Measurements from ENCODE around the gene IQSEC2. TPM values are rescaled to one million over a fixed set of nuclear protein-coding genes. Genes with fewer than 3 reads are reported as not detected.

IQSEC2 gene
- total RNA-seq, 1 experiment from 2014 or later, result 48.2 TPM

DNA sequence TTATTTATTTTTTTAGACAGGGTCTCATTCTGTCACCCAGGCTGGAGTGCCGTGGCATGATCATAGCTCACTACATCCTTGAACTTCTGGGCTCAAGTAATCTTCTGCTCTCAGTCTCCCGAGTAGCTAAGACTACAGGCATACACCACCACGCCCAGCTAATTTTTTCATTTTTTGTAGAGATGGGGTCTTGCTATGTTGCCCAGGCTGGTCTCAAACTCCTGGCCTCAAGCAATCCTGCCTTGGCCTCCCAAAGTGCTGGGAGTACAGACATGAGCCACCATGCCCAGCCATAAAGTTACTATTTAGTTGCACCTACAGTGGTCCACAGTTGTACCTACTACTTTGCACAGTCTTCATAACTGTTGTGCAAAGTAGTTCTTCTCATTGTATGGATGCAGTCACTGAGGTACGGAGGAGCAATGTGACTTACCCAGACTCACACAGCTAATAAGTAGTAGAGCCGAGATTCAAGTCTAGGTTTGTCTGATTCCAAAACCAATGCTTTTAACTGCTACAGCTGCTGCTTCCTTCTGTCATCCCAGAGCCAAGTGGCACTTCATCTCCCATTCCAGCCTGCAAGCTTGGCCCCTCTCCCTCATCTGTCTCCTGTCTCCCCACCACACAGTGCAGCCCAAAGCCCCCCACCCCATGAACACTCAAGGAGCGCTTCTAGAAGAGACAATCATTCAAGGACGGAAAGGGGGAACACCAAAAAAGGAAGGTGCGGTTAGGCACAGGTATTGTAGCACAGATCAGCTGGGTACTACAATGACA, 24.0 kb upstream of the IQSEC2 start:
- DNase-seq (ENCODE audit: low spot score), result no peak
- Mint-ChIP-seq H3K36me3 (peaks cover 3% of the 10 kb centered on the region; the same call in 1 of the 2 replicates), H3K4me3 (no peak overlapping the region), H3K27ac (no peak overlapping the region), H3K4me1 (peaks cover 4% of the 10 kb centered on the region), H3K9me3 (no peaks in the 10 kb centered on the region), H3K27me3 (ENCODE audit: low read depth) (no peaks in the 10 kb centered on the region)
- ChIA-PET CTCF (interaction anchor here (1.3 to 1.5 kb wide), 2 partner anchors 11 to 19 kb away, joined by 3 read pairs; no protein-coding TSS in a partner anchor), POLR2A (interaction anchor here (0.7 kb wide), 1 partner anchor 18 kb away, joined by 3 read pairs; no protein-coding TSS in a partner anchor)
- TF ChIP-seq NFATC4 (CRISPR knock-in tag; IDR thresholded peaks at IDR 0.05), result no peak
- no peak for TF ChIP-seq NR3C1 (CRISPR knock-in tag; conservative IDR thresholded peaks at IDR 0.05; ENCODE audit: low read depth)
- no peak for TF ChIP-seq E2F5 (CRISPR knock-in tag; IDR thresholded peaks at IDR 0.05)
- TF ChIP-seq RORB (CRISPR knock-in tag; IDR thresholded peaks at IDR 0.05), result no peak
- TF ChIP-seq SMAD3 (CRISPR knock-in tag; IDR thresholded peaks at IDR 0.05; ENCODE audit: borderline replicate concordance), result no peak
- TF ChIP-seq ATF6 (CRISPR knock-in tag; IDR thresholded peaks at IDR 0.05), result no peak
- TF ChIP-seq ZNF396 (CRISPR knock-in tag; IDR thresholded peaks at IDR 0.05; ENCODE audit: borderline replicate concordance), result no peak
- TF ChIP-seq ZNF416 (CRISPR knock-in tag; IDR thresholded peaks at IDR 0.05), result no peak
- no peak for TF ChIP-seq MXD4 (CRISPR knock-in tag; IDR thresholded peaks at IDR 0.05; ENCODE audit: borderline replicate concordance)
- TF ChIP-seq, protein P1, sequence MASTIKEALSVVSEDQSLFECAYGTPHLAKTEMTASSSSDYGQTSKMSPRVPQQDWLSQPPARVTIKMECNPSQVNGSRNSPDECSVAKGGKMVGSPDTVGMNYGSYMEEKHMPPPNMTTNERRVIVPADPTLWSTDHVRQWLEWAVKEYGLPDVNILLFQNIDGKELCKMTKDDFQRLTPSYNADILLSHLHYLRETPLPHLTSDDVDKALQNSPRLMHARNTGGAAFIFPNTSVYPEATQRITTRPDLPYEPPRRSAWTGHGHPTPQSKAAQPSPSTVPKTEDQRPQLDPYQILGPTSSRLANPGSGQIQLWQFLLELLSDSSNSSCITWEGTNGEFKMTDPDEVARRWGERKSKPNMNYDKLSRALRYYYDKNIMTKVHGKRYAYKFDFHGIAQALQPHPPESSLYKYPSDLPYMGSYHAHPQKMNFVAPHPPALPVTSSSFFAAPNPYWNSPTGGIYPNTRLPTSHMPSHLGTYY (CRISPR knock-in tag; IDR thresholded peaks at IDR 0.05), result no peak
- TF ChIP-seq, protein P2, sequence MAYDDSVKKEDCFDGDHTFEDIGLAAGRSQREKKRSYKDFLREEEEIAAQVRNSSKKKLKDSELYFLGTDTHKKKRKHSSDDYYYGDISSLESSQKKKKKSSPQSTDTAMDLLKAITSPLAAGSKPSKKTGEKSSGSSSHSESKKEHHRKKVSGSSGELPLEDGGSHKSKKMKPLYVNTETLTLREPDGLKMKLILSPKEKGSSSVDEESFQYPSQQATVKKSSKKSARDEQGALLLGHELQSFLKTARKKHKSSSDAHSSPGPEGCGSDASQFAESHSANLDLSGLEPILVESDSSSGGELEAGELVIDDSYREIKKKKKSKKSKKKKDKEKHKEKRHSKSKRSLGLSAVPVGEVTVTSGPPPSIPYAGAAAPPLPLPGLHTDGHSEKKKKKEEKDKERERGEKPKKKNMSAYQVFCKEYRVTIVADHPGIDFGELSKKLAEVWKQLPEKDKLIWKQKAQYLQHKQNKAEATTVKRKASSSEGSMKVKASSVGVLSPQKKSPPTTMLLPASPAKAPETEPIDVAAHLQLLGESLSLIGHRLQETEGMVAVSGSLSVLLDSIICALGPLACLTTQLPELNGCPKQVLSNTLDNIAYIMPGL (CRISPR knock-in tag; IDR thresholded peaks at IDR 0.05), result no peak
- no peak for ATAC-seq

DNA sequence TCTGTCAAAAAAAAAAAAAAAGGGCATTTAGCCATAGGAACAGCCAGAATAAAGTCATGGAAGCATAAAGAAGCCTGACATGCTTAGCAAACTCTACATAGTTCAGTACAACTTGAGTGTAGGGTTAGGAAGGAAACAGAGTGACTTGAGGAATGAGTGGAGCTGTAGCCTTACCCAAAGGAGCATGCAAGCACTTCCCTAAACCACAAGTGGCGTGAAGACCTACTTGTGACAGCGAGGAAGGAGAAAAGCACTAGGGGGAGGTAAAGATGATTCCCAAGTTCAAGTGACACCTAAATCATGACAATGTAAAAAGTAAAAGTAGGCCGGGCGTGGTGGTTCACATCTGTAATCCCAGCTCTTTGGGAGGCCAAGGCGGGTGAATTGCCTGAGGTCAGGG, 21.8 kb upstream of the IQSEC2 start:
- H3K27me3 Mint-ChIP-seq (ENCODE audit: low read depth), result no peaks in the 10 kb centered on the region
- CTCF ChIA-PET, result interaction anchor here (1.1 kb wide), 1 partner anchor 143 kb away, joined by 3 read pairs; no protein-coding TSS in a partner anchor
- POLR2A ChIA-PET, result no interaction called here

More for the DNA sequence above, 21.8 kb upstream of the IQSEC2 start:
- Mint-ChIP-seq H3K4me1 (peaks cover 19% of the 10 kb centered on the region), H3K9me3 (no peaks in the 10 kb centered on the region), H3K27ac (no peak overlapping the region), H3K4me3 (no peak overlapping the region), H3K36me3 (peaks cover 3% of the 10 kb centered on the region; the same call in 1 of the 2 replicates)
- ATAC-seq, result no peak
- no peak for DNase-seq (ENCODE audit: low spot score)
- TF ChIP-seq PRDM15 (CRISPR knock-in tag; IDR thresholded peaks at IDR 0.05) (no peak), ELF4 (CRISPR knock-in tag; IDR thresholded peaks at IDR 0.05; ENCODE audit: low read depth) (no peak), MYBL2 (CRISPR knock-in tag; IDR thresholded peaks at IDR 0.05) (no peak), NR2C2 (CRISPR knock-in tag; IDR thresholded peaks at IDR 0.05) (no peak), SP1 (CRISPR knock-in tag; conservative IDR thresholded peaks at IDR 0.05) (no peak), ETV6 (CRISPR knock-in tag; IDR thresholded peaks at IDR 0.05) (no peak), GRHL2 (CRISPR knock-in tag; IDR thresholded peaks at IDR 0.05; ENCODE audit: insufficient replicate concordance, severe bottlenecking) (no peak), ATF1 (CRISPR knock-in tag; IDR thresholded peaks at IDR 0.05) (no peak)
- TF ChIP-seq, protein P3, sequence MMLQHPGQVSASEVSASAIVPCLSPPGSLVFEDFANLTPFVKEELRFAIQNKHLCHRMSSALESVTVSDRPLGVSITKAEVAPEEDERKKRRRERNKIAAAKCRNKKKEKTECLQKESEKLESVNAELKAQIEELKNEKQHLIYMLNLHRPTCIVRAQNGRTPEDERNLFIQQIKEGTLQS (CRISPR knock-in tag; conservative IDR thresholded peaks at IDR 0.05), result no peak
- TF ChIP-seq, protein P4, sequence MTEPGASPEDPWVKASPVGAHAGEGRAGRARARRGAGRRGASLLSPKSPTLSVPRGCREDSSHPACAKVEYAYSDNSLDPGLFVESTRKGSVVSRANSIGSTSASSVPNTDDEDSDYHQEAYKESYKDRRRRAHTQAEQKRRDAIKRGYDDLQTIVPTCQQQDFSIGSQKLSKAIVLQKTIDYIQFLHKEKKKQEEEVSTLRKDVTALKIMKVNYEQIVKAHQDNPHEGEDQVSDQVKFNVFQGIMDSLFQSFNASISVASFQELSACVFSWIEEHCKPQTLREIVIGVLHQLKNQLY (CRISPR knock-in tag; IDR thresholded peaks at IDR 0.05), result no peak
